HEK293 (cell line): Measurements from ENCODE around the gene WDR18.

Source experiments
- CTCF ChIA-PET: fragments of 350-600 bp; formaldehyde crosslinking; extraction: SDS; loops from one replicate; lab custom pipeline; 2021; ENCODE audit warnings: antibody characterized with exemption; lab: Yijun Ruan, JAX
- POLR2A ChIA-PET: fragments of 300-600 bp; formaldehyde crosslinking; extraction: SDS; loops from one replicate; lab custom pipeline; 2020; ENCODE audit warnings: antibody characterized with exemption, inconsistent platforms; lab: Yijun Ruan, JAX
- H3K27ac ChIP-seq: fragments of 200-500 bp; sonication (Bioruptor generic); 2 replicates; pipeline ENCODE4 v1.5.1; 2014; ENCODE audit warnings: low read depth, low read length, control low read depth, inconsistent platforms; ENCODE audit errors: extremely low read depth
- H3K36me3 ChIP-seq, 2 experiments: fragments of 200-500 bp in 1 of 2; sonication (Bioruptor generic) in 1 of 2; 1 replicate in 1 of 2; 2 replicates in 1 of 2; pipeline ENCODE4 v1.5.1; 2014 to 2017; ENCODE audit warnings: inconsistent platforms in 2 of 2, low read length in 2 of 2; ENCODE audit not compliant: control insufficient read depth in 2 of 2, insufficient read depth in 1 of 2
- H3K4me1 ChIP-seq: fragments of 200-500 bp; sonication (Bioruptor generic); 2 replicates; pipeline ENCODE4 v1.5.1; 2014; ENCODE audit warnings: mild to moderate bottlenecking, low read length, inconsistent platforms; ENCODE audit not compliant: control insufficient read depth, insufficient read depth
- H3K4me3 ChIP-seq: 2 replicates; pipeline ENCODE4 v1.5.1; 2011; ENCODE audit warnings: low read depth, mild to moderate bottlenecking, control low read depth, low read length, moderate library complexity
- H3K9me3 ChIP-seq: fragments of 200-500 bp; sonication (Bioruptor generic); 2 replicates; pipeline ENCODE4 v1.5.1; 2014; ENCODE audit warnings: low read depth, low read length, inconsistent platforms; ENCODE audit not compliant: control insufficient read depth, insufficient read depth
- BCL11B ChIP-seq: fragments of 450-650 bp; formaldehyde crosslinking; IDR thresholded peaks from 2 replicates; pipeline ENCODE4 v1.5.1; 2016; ENCODE audit warnings: low read depth, missing biosample characterization, missing genetic modification characterization
- CTCF ChIP-seq: fragments of 450-650 bp; formaldehyde crosslinking; IDR thresholded peaks from 2 replicates; pipeline ENCODE4 v1.5.1; 2016; ENCODE audit warnings: missing biosample characterization, missing genetic modification characterization
- EGR2 ChIP-seq: fragments of 450-650 bp; formaldehyde crosslinking; IDR thresholded peaks from 2 replicates; pipeline ENCODE4 v1.5.1; 2016; ENCODE audit warnings: low read depth, missing biosample characterization, missing genetic modification characterization
- FEZF1 ChIP-seq: fragments of 450-650 bp; formaldehyde crosslinking; IDR thresholded peaks from 2 replicates; pipeline ENCODE4 v1.5.1; 2016; ENCODE audit warnings: missing biosample characterization, missing genetic modification characterization
- KLF8 ChIP-seq: fragments of 450-650 bp; formaldehyde crosslinking; IDR thresholded peaks from 2 replicates; pipeline ENCODE4 v1.5.1; 2016; ENCODE audit warnings: missing biosample characterization, missing genetic modification characterization
- KLF9 ChIP-seq: fragments of 450-650 bp; formaldehyde crosslinking; IDR thresholded peaks from 2 replicates; pipeline ENCODE4 v1.5.1; 2016; ENCODE audit warnings: missing biosample characterization, missing genetic modification characterization, low read depth
- OVOL3 ChIP-seq: fragments of 450-650 bp; formaldehyde crosslinking; IDR thresholded peaks from 2 replicates; pipeline ENCODE4 v1.5.1; 2016; ENCODE audit warnings: missing biosample characterization, missing genetic modification characterization
- PBX3 ChIP-seq: sonication (generic); formaldehyde crosslinking; IDR thresholded peaks from 2 replicates; pipeline ENCODE4 v1.8.1; 2022; ENCODE audit warnings: mild to moderate bottlenecking, moderate library complexity, missing genetic modification reagents
- SCRT2 ChIP-seq: fragments of 450-650 bp; formaldehyde crosslinking; IDR thresholded peaks from 2 replicates; pipeline ENCODE4 v1.5.1; 2016; ENCODE audit warnings: missing biosample characterization, missing genetic modification characterization
- SP3 ChIP-seq: fragments of 450-650 bp; formaldehyde crosslinking; IDR thresholded peaks from 2 replicates; pipeline ENCODE4 v1.5.1; 2016; ENCODE audit warnings: missing biosample characterization, missing genetic modification characterization
- SP7 ChIP-seq: fragments of 450-650 bp; formaldehyde crosslinking; IDR thresholded peaks from 2 replicates; pipeline ENCODE4 v1.5.1; 2016; ENCODE audit warnings: missing biosample characterization, missing genetic modification characterization
- ZBTB8A ChIP-seq: fragments of 450-650 bp; formaldehyde crosslinking; IDR thresholded peaks from 2 replicates; pipeline ENCODE4 v1.5.1; 2016; ENCODE audit warnings: missing biosample characterization, missing genetic modification characterization
- ZFHX2 ChIP-seq: fragments of 450-650 bp; formaldehyde crosslinking; conservative IDR thresholded peaks from 2 replicates; pipeline ENCODE4 v1.5.1; 2016; ENCODE audit warnings: missing biosample characterization, missing genetic modification characterization
- ZFP3 ChIP-seq: fragments of 450-650 bp; formaldehyde crosslinking; IDR thresholded peaks from 2 replicates; pipeline ENCODE4 v1.5.1; 2016; ENCODE audit warnings: low read depth, missing biosample characterization, missing genetic modification characterization
- ZNF112 ChIP-seq: fragments of 450-650 bp; formaldehyde crosslinking; IDR thresholded peaks from 2 replicates; pipeline ENCODE4 v1.5.0; 2017; ENCODE audit warnings: missing biosample characterization, missing genetic modification characterization
- ZNF114 ChIP-seq: fragments of 450-650 bp; formaldehyde crosslinking; IDR thresholded peaks from 2 replicates; pipeline ENCODE4 v1.5.0; 2017; ENCODE audit warnings: missing biosample characterization, missing genetic modification characterization
- ZNF133 ChIP-seq: fragments of 450-650 bp; formaldehyde crosslinking; IDR thresholded peaks from 2 replicates; pipeline ENCODE4 v1.5.1; 2016; ENCODE audit warnings: missing biosample characterization, missing genetic modification characterization
- ZNF202 ChIP-seq: fragments of 450-650 bp; formaldehyde crosslinking; IDR thresholded peaks from 2 replicates; pipeline ENCODE4 v1.5.1; 2016; ENCODE audit warnings: missing biosample characterization, missing genetic modification characterization, borderline replicate concordance
- ZNF223 ChIP-seq: fragments of 450-650 bp; formaldehyde crosslinking; IDR thresholded peaks from 2 replicates; pipeline ENCODE4 v1.5.1; 2016; ENCODE audit warnings: missing biosample characterization, missing genetic modification characterization
- ZNF266 ChIP-seq: fragments of 450-650 bp; formaldehyde crosslinking; IDR thresholded peaks from 2 replicates; pipeline ENCODE4 v1.5.1; 2016; ENCODE audit warnings: missing biosample characterization, missing genetic modification characterization, low read depth
- ZNF394 ChIP-seq: fragments of 450-650 bp; formaldehyde crosslinking; IDR thresholded peaks from 2 replicates; pipeline ENCODE4 v1.5.1; 2016; ENCODE audit warnings: missing biosample characterization, missing genetic modification characterization, mild to moderate bottlenecking, moderate library complexity, borderline replicate concordance
- ZNF433 ChIP-seq: fragments of 450-650 bp; formaldehyde crosslinking; IDR thresholded peaks from 2 replicates; pipeline ENCODE4 v1.5.1; 2016; ENCODE audit warnings: missing biosample characterization, missing genetic modification characterization, low read depth
- ZNF501 ChIP-seq: fragments of 450-650 bp; formaldehyde crosslinking; IDR thresholded peaks from 2 replicates; pipeline ENCODE4 v1.5.1; 2016; ENCODE audit warnings: missing biosample characterization, missing genetic modification characterization
- ZNF558 ChIP-seq: fragments of 450-650 bp; formaldehyde crosslinking; IDR thresholded peaks from 2 replicates; pipeline ENCODE4 v1.5.1; 2016; ENCODE audit warnings: missing biosample characterization, missing genetic modification characterization
- ZNF596 ChIP-seq: fragments of 450-650 bp; IDR thresholded peaks from 2 replicates; pipeline ENCODE4 v1.5.0; 2018; ENCODE audit warnings: missing biosample characterization, mild to moderate bottlenecking, missing genetic modification characterization, moderate library complexity
- ZNF600 ChIP-seq: fragments of 450-650 bp; formaldehyde crosslinking; IDR thresholded peaks from 2 replicates; pipeline ENCODE4 v1.5.1; 2016; ENCODE audit warnings: missing biosample characterization, missing genetic modification characterization
- ZNF626 ChIP-seq: fragments of 450-650 bp; sonication (Bioruptor Pico); formaldehyde crosslinking; IDR thresholded peaks from 2 replicates; pipeline ENCODE4 v1.5.1; 2018; ENCODE audit warnings: missing biosample characterization, missing genetic modification characterization, inconsistent platforms
- ZNF707 ChIP-seq: fragments of 450-650 bp; formaldehyde crosslinking; IDR thresholded peaks from 2 replicates; pipeline ENCODE4 v1.5.1; 2016; ENCODE audit warnings: missing biosample characterization, missing genetic modification characterization
- ZNF776 ChIP-seq: fragments of 450-650 bp; formaldehyde crosslinking; IDR thresholded peaks from 2 replicates; pipeline ENCODE4 v1.5.0; 2017; ENCODE audit warnings: missing biosample characterization, missing genetic modification characterization, borderline replicate concordance
- ZNF785 ChIP-seq: fragments of 450-650 bp; formaldehyde crosslinking; IDR thresholded peaks from 2 replicates; pipeline ENCODE4 v1.5.1; 2016; ENCODE audit warnings: missing biosample characterization, missing genetic modification characterization
- TF ChIP-seq, protein P1 (sequence below): fragments of 450-650 bp; formaldehyde crosslinking; IDR thresholded peaks from 2 replicates; pipeline ENCODE4 v1.5.1; 2017; ENCODE audit warnings: missing biosample characterization, missing genetic modification characterization

WDR18 gene

DNA sequence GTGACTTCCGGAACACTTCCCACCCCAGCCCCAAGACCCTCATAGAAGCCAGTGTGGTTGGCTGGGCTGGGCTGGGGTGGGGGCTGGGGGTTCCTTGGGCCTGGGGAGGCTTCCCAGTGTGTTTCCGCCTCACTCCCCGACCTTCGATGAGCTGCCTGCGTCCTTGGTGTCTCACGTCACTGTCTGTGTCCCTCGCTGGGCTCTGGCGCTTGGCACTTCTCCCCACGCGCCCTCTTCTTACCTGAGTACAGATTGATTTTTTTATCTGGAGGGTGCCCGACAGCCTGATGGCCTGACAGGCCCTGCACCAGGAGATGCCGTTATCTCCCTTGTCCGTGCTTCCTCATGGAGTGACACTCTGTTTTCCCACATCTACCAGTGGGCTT lies 8.5 kb downstream of the WDR18 start:
- POLR2A ChIA-PET = no interaction called here
- H3K9me3 ChIP-seq = no peaks in the 10 kb centered on the region
- H3K4me1 ChIP-seq = peaks cover 7% of the 10 kb centered on the region
- peaks cover 3 to 58% of the 10 kb centered on the region in 2 experiments; a peak in 2 of 3 replicates for H3K36me3 ChIP-seq
- H3K4me3 ChIP-seq = no peak overlapping the region
- CTCF ChIA-PET = interaction anchor here (0.5 kb wide), 1 partner anchor 243 kb away, joined by 3 read pairs; no protein-coding TSS in a partner anchor
- no peak overlapping the region for H3K27ac ChIP-seq
- TF ChIP-seq ZNF433 (tag by site-specific recombination) (no peak), ZNF266 (tag by site-specific recombination) (no peak), ZNF626 (no peak), PBX3 (CRISPR knock-in tag) (no peak), ZNF114 (tag by site-specific recombination) (no peak), ZNF202 (no peak), SCRT2 (tag by site-specific recombination) (no peak), ZNF596 (tag by site-specific recombination) (no peak), ZNF112 (tag by site-specific recombination) (no peak), ZBTB8A (tag by site-specific recombination) (no peak), ZNF223 (tag by site-specific recombination) (no peak), CTCF (tag by site-specific recombination) (no peak), ZNF558 (tag by site-specific recombination) (no peak), OVOL3 (tag by site-specific recombination) (no peak), ZNF133 (tag by site-specific recombination) (no peak)
- TF ChIP-seq, protein P1, sequence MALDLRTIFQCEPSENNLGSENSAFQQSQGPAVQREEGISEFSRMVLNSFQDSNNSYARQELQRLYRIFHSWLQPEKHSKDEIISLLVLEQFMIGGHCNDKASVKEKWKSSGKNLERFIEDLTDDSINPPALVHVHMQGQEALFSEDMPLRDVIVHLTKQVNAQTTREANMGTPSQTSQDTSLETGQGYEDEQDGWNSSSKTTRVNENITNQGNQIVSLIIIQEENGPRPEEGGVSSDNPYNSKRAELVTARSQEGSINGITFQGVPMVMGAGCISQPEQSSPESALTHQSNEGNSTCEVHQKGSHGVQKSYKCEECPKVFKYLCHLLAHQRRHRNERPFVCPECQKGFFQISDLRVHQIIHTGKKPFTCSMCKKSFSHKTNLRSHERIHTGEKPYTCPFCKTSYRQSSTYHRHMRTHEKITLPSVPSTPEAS = no peak

- Histone ChIP-seq H3K36me3 (peaks cover 0 to 53% of the 10 kb centered on the region in 2 experiments; a peak in 1 of 3 replicates), H3K4me3 (no peak overlapping the region)
- TF ChIP-seq BCL11B (tag by site-specific recombination) = 0 out of 2 replicates have a peak, but pooled peaks have one; percentile 23
- no peak for TF ChIP-seq ZNF394 (tag by site-specific recombination)
- TF ChIP-seq, all 188 proteins: peak for 1
- H3K9me3 ChIP-seq = no peaks in the 10 kb centered on the region
- ChIA-PET CTCF (no interaction called here), POLR2A (no interaction called here)
- no peak overlapping the region for H3K27ac ChIP-seq
- peaks cover 7% of the 10 kb centered on the region for H3K4me1 ChIP-seq
Observed at GRCh38 chr19:993361-993830, 9.3 kb downstream of the WDR18 start.

DNA sequence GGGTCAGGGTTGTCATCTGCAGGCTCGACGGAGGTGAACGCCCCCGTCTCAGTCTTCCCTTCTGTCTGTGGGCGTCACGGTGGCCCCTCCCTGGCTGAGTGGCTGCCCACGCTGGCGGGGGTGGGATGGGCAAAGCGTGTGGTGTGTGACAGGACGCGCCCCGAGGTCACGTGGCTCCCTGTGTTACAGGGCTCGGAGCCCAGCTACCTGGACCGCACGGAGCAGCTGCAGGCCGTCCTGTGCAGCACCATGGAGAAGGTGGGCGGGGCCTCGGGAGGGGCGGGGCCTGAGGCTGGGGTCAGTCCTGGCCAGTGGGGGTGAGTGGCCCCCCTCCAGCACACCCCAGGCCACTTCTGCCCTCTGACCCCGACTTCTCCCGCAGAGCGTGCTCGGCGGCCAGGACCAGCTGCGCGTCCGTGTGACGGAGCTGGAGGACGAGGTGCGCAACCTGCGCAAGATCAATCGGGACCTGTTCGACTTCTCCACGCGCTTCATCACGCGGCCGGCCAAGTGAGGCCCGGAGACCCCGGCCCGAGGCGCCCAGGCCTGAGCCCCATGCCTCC lies 9.8 kb downstream of the WDR18 start:
- no peaks in the 10 kb centered on the region for H3K9me3 ChIP-seq
- CTCF ChIA-PET = no interaction called here

More for the DNA sequence above, 9.8 kb downstream of the WDR18 start:
- TF ChIP-seq KLF9 (tag by site-specific recombination) = peak; percentile 78
- no peak for TF ChIP-seq SP3 (tag by site-specific recombination)
- TF ChIP-seq ZNF707 (tag by site-specific recombination) = no peak
- TF ChIP-seq ZNF501 (tag by site-specific recombination) = no peak
- no peak for TF ChIP-seq SP7
- peak; percentile 92 for TF ChIP-seq EGR2 (tag by site-specific recombination)
- TF ChIP-seq ZFP3 = no peak
- TF ChIP-seq ZFHX2 (tag by site-specific recombination) = peak; percentile 95
- TF ChIP-seq FEZF1 (tag by site-specific recombination) = no peak
- no peak for TF ChIP-seq ZNF776
- peak; percentile 96 for TF ChIP-seq ZNF600 (tag by site-specific recombination)
- peak; percentile 55; the same call in 1 of the 2 replicates for TF ChIP-seq KLF8 (tag by site-specific recombination)
- TF ChIP-seq ZNF785 = no peak
- H3K27ac ChIP-seq = no peak overlapping the region
- H3K36me3 ChIP-seq = peaks cover 0 to 48% of the 10 kb centered on the region in 2 experiments; a peak in 1 of 3 replicates
- POLR2A ChIA-PET = no interaction called here
- peaks cover 7% of the 10 kb centered on the region for H3K4me1 ChIP-seq
- H3K4me3 ChIP-seq = no peak overlapping the region
